GM12878 (cell line): ENCODE data around the gene CDC42SE2. TPM values are rescaled to one million over a fixed set of nuclear protein-coding genes. Genes with fewer than 3 reads are reported as not detected.

Source experiments
- ATAC-seq: fragments of 200-7000 bp; cut with Tn5 transposase; 3 replicates; pipeline ENCODE4 v1.9.1; 2020; ENCODE audit warnings: mild to moderate bottlenecking, moderate library complexity
- BruUV-seq: library from RNA; stranded (reverse); fragments of 400-500 nt; replicated peaks from 2 replicates; lab custom pipeline; 2021; lab: Mats Ljungman, UMichigan
- CTCF ChIA-PET: fragments of 300-600 bp; sonication (Branson Sonifier 250); formaldehyde crosslinking; extraction: SDS; loops from one replicate; lab custom pipeline; 2021; ENCODE audit warnings: inconsistent platforms; lab: Yijun Ruan, JAX
- POLR2A ChIA-PET: fragments of 350-600 bp; formaldehyde crosslinking; extraction: SDS; loops from one replicate; lab custom pipeline; 2021; ENCODE audit warnings: inconsistent platforms; lab: Charles Lee
- RAD21 ChIA-PET: fragments of 300-600 bp; sonication (Branson Sonifier 250); formaldehyde crosslinking; loops from one replicate; lab custom pipeline; 2023; ENCODE audit warnings: antibody characterized with exemption; ENCODE audit not compliant: unreplicated experiment; lab: Charles Lee
- SMC1A ChIA-PET: fragments of 300-600 bp; sonication (Branson Sonifier 250); formaldehyde crosslinking; loops from one replicate; lab custom pipeline; 2023; ENCODE audit not compliant: unreplicated experiment, uncharacterized antibody; lab: Charles Lee
- DNase-seq: peaks from one replicate; pipeline ENCODE4 v3.0.0-alpha.2; 2011; ENCODE audit warnings: low read depth, low spot score
- FAIRE-seq: peaks from 3 replicates; lab custom pipeline; 2011; peaks lifted over from hg19 to GRCh38; lab: Jason Lieb, UNC
- H2AFZ ChIP-seq: 2 replicates; pipeline ENCODE4 v1.6.0; 2011; ENCODE audit warnings: low read depth, low read length, control low read depth; ENCODE audit not compliant: control insufficient read depth
- H3K27ac ChIP-seq: 2 replicates; pipeline ENCODE4 v1.5.1; 2011; ENCODE audit warnings: control low read depth; ENCODE audit not compliant: control insufficient read depth, insufficient read depth
- H3K27me3 ChIP-seq, 2 experiments: replicated peaks in 1 of 2; 2 replicates each; pipeline versions ENCODE4 v1.6.0 to v1.6.1; 2011; ENCODE audit warnings: low read length in 1 of 2; ENCODE audit not compliant: control insufficient read depth in 2 of 2, insufficient read depth in 2 of 2
- H3K36me3 ChIP-seq, 2 experiments: 2 replicates each; pipeline ENCODE4 v1.5.1; 2011; ENCODE audit warnings: low read length in 1 of 2; ENCODE audit not compliant: control insufficient read depth in 2 of 2, insufficient read depth in 2 of 2
- H3K4me1 ChIP-seq: 2 replicates; pipeline ENCODE4 v1.6.1; 2011; ENCODE audit warnings: mild to moderate bottlenecking, low read length, moderate library complexity, mixed read lengths; ENCODE audit not compliant: control insufficient read depth, insufficient read depth
- H3K4me2 ChIP-seq: 2 replicates; pipeline ENCODE4 v1.6.0; 2011; ENCODE audit warnings: control low read depth; ENCODE audit not compliant: control insufficient read depth, insufficient read depth
- H3K4me3 ChIP-seq: fragments of 200-600 bp; sonication (generic); 2 replicates; pipeline ENCODE4 v1.5.1; 2016
- H3K79me2 ChIP-seq: 2 replicates; pipeline ENCODE4 v1.6.0; 2011; ENCODE audit warnings: low read length; ENCODE audit not compliant: control insufficient read depth, insufficient read depth
- H3K9ac ChIP-seq: 2 replicates; pipeline ENCODE4 v1.8.0; 2011; ENCODE audit warnings: low read length, control low read depth, mixed read lengths; ENCODE audit not compliant: control insufficient read depth, insufficient read depth
- H3K9me3 ChIP-seq: replicated peaks from 3 replicates; pipeline ENCODE4 v1.5.1; 2011; ENCODE audit warnings: mild to moderate bottlenecking, low read length; ENCODE audit not compliant: control insufficient read depth, insufficient read depth
- H4K20me1 ChIP-seq: 2 replicates; pipeline ENCODE4 v1.6.0; 2011; ENCODE audit not compliant: control insufficient read depth, insufficient read depth
- EP300 ChIP-seq, 2 experiments: fragments of 150-350 bp in 1 of 2; IDR thresholded peaks; 2 replicates each; pipeline ENCODE4 v1.6.1; 2011 to 2012; ENCODE audit warnings: low read depth in 2 of 2, low read length in 2 of 2, borderline replicate concordance in 1 of 2, improper control_type of control experiment in 1 of 2, inconsistent platforms in 1 of 2; ENCODE audit not compliant: control insufficient read depth in 1 of 2
- IKZF1 ChIP-seq: fragments of 450-650 bp; conservative IDR thresholded peaks from 2 replicates; pipeline ENCODE4 v1.6.1; 2017; ENCODE audit warnings: antibody characterized with exemption, mild to moderate bottlenecking
- NKRF ChIP-seq: fragments of 450-650 bp; conservative IDR thresholded peaks from 2 replicates; pipeline ENCODE4 v1.6.1; 2017; ENCODE audit warnings: mild to moderate bottlenecking, moderate library complexity
- NR2F1 ChIP-seq: fragments of 450-650 bp; conservative IDR thresholded peaks from 2 replicates; pipeline ENCODE4 v1.6.1; 2017; ENCODE audit warnings: mild to moderate bottlenecking
- POLR2AphosphoS5 ChIP-seq: IDR thresholded peaks from 2 replicates; pipeline ENCODE4 v1.6.1; 2011; ENCODE audit warnings: mild to moderate bottlenecking, low read length, inconsistent platforms
- POU2F2 ChIP-seq: IDR thresholded peaks from 3 replicates; pipeline ENCODE4 v1.6.1; 2011; ENCODE audit warnings: low read depth, mild to moderate bottlenecking, low read length, borderline replicate concordance
- RUNX3 ChIP-seq: IDR thresholded peaks from 2 replicates; pipeline ENCODE4 v1.6.1; 2012; ENCODE audit warnings: low read length, inconsistent platforms
- SKIL ChIP-seq: fragments of 450-650 bp; IDR thresholded peaks from 2 replicates; pipeline ENCODE4 v1.6.1; 2017; ENCODE audit warnings: mild to moderate bottlenecking, low read depth, inconsistent platforms; ENCODE audit not compliant: poor library complexity, severe bottlenecking
- SMC3 ChIP-seq: IDR thresholded peaks from 2 replicates; pipeline ENCODE4 v1.6.1; 2011; ENCODE audit warnings: low read length, improper control_type of control experiment, borderline replicate concordance
- TAF1 ChIP-seq: IDR thresholded peaks from 2 replicates; pipeline ENCODE4 v1.6.1; 2011; ENCODE audit warnings: mild to moderate bottlenecking, low read depth, low read length, borderline replicate concordance
- TCF7 ChIP-seq: IDR thresholded peaks from 2 replicates; pipeline ENCODE4 v1.6.1; 2014; ENCODE audit warnings: antibody characterized with exemption, borderline replicate concordance
- ZNF217 ChIP-seq: fragments of 450-650 bp; IDR thresholded peaks from 2 replicates; pipeline ENCODE4 v1.6.1; 2017; ENCODE audit warnings: antibody characterized with exemption, mild to moderate bottlenecking
- ZNF24 ChIP-seq: fragments of 450-650 bp; IDR thresholded peaks from 2 replicates; pipeline ENCODE4 v1.6.1; 2017; ENCODE audit warnings: antibody characterized with exemption, mild to moderate bottlenecking
- ZNF274 ChIP-seq: IDR thresholded peaks from one replicate; pipeline ENCODE4 v1.8.0; 2011; ENCODE audit not compliant: insufficient read length, insufficient read depth
- ZZZ3 ChIP-seq: IDR thresholded peaks from 2 replicates; pipeline ENCODE4 v1.6.1; 2011; ENCODE audit warnings: low read depth; ENCODE audit not compliant: control insufficient read depth, insufficient read length
- WGBS: methylation state at CpG from one replicate; pipeline ENCODE4 v1.1.6; 2016; ENCODE audit warnings: low lambda C conversion rate; ENCODE audit not compliant: insufficient replicate concordance, insufficient coverage; ENCODE audit errors: missing lambda C conversion rate; 5-methylcytosine and 5-hydroxymethylcytosine counted together
- in situ Hi-C: fragments of 300-500 bp; cut with MboI; formaldehyde crosslinking; loops from 9 replicates; pipeline ENCODE4 v1.14.3; 2018; ENCODE audit warnings: mixed read lengths
- intact Hi-C: fragments of 100-400 bp; cut with micrococcal nuclease; formaldehyde crosslinking; loops from one replicate; pipeline ENCODE4 v1.14.2; 2022; ENCODE audit not compliant: unreplicated experiment
- polyA plus RNA-seq, 11 experiments: library from polyadenylated mRNA; depleted of rRNA in 4 of 11; unstranded in 6 of 11; stranded (reverse) in 5 of 11; fragments of >200 nt; fragmentation: Nextera tagmentation in 4 of 11; fragmentation: Illumina TruSeq in 1 of 11; extraction: Ambion mirVana in 4 of 11; extraction: Trizol in 1 of 11; gene quantifications; 1 replicate in 1 of 11; 2 replicates in 10 of 11; pipeline versions ENCODE4 v1.2.1 to v1.2.3, GENCODE V29; 2011 to 2016; ENCODE audit warnings: inconsistent platforms in 2 of 11, missing spikeins in 2 of 11, low read depth in 1 of 11
- total RNA-seq, 4 experiments: library from RNA; depleted of rRNA in 3 of 4; stranded (reverse); fragments of >200 nt in 3 of 4; fragmentation: Illumina TruSeq in 1 of 4; extraction: Trizol in 1 of 4; gene quantifications; 2 replicates each; pipeline versions ENCODE4 v1.2.1 to v1.2.3, GENCODE V29; 2013 to 2021
- TF ChIP-seq, protein P1 (sequence below): IDR thresholded peaks from 2 replicates; pipeline ENCODE4 v1.6.1; 2011; ENCODE audit warnings: mild to moderate bottlenecking, low read depth, low read length, moderate library complexity; ENCODE audit not compliant: insufficient replicate concordance

Gene CDC42SE2
- total and polyA plus RNA-seq, 10 of the 15 experiments (the other 5 are each of a cell fraction or from before 2014, with no cell fraction given): 57.0 to 148 (median 80.3) TPM

DNA sequence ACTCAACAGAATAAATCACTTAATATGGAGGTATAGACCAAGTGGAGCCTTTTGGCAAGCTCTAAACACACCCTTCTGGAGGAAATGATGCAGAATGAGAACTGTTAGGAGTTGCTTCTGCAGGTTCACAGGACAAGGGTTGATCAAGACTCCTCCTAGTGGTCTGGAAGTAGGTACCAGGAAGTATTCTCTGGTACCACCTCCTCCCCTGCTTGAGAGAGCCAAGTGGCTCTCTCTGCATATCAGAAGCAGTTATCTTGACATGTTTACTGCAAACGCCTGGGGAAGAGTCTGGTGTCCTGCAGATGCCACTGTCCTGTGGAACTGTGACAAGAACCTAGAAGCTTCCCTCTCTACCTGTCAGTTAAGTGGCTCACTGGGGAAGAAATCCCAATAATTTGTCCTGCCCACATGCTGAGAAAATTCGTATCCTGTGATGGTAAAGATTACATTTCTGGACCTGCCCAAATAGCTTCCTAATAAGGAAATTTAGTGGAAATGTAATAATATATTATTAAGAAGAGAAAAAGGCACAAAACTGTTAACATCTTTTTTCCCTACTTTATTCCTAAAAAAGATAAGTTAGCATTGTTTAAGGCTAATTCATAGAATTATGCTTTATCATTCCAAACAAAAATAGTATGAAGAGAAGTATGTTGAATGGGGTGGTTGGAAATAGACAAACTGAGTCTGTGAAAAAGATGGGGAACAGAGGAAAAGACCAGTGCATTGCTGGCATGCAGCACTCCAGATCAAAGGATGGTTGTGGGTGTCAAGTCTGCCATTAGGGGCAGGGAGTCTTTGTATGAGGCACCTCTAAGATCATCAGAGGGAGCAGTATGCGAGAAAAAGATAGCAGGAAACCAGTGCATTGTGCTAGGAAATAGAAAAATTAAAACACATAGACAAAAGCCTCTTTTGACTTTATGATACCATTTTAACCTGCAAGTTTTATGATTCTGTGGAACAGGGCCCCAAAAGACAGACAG is 118.8 kb downstream of the CDC42SE2 start:
- peaks cover 78% of the 10 kb centered on the region for H3K79me2 ChIP-seq
- H3K36me3 ChIP-seq: peaks cover 2 to 9% of the 10 kb centered on the region in 2 experiments; a peak in 2 of 4 replicates
- ATAC-seq (peak; percentile 74), FAIRE-seq (no peak), DNase-seq (peak; percentile 71)
- H3K4me1 ChIP-seq: peaks cover 57% of the 10 kb centered on the region
- ChIA-PET CTCF (interaction anchor here (0.7 to 3.4 kb wide), 38 partner anchors 8 to 511 kb away, joined by 3 to 53 read pairs (median 5); partner anchors contain the start of genes CDC42SE2 and HINT1), POLR2A (interaction anchor here (0.6 to 3.2 kb wide), 15 partner anchors 9 to 1010 kb away, joined by 3 to 13 read pairs (median 5); partner anchors contain the start of gene CDC42SE2), RAD21 (interaction anchor here (0.7 to 11.3 kb wide), 35 partner anchors 9 to 511 kb away, joined by 3 to 145 read pairs (median 7); partner anchors contain the start of genes CDC42SE2 and HINT1), SMC1A (interaction anchor here (0.6 to 7.0 kb wide), 45 partner anchors 8 to 625 kb away, joined by 3 to 67 read pairs (median 5); partner anchors contain the start of gene CDC42SE2)
- H3K27ac ChIP-seq: peak overlapping the region; percentile 95
- no peaks in the 10 kb centered on the region for H4K20me1 ChIP-seq
- H3K9me3 ChIP-seq: no peaks in the 10 kb centered on the region
- peak overlapping the region; percentile 61 for H3K4me2 ChIP-seq
- H3K27me3 ChIP-seq: no peaks in the 10 kb centered on the region
- in situ Hi-C loops (loop anchor here (5.0 kb wide), 2 partner anchors 170 to 215 kb away; partner anchors contain the start of gene HINT1), intact Hi-C loops (loop anchor here (2.0 to 5.0 kb wide), 5 partner anchors 34 to 1060 kb away; partner anchors contain the start of gene HINT1)
- H3K4me3 ChIP-seq: no peak overlapping the region
- 0 out of 2 replicates have a peak overlapping the region, but pooled peaks have one; percentile 24 for H3K9ac ChIP-seq
- BruUV-seq: no TSS peak
- no peak overlapping the region for H2AFZ ChIP-seq
- 0% methylated on average over 3 of the region's 3 CpGs for whole genome bisulfite sequencing
- TF ChIP-seq ZNF217: no peak
- 0 out of 2 replicates have a peak, but pooled peaks have one; percentile 14 for TF ChIP-seq TCF7
- TF ChIP-seq POU2F2: peak; percentile 56; the same call in 1 of the 3 replicates
- no peak for TF ChIP-seq ZNF274
- TF ChIP-seq POLR2AphosphoS5: peak; percentile 65
- peak; percentile 43; the same call in 1 of the 2 replicates for TF ChIP-seq ZNF24
- peak; percentile 35; the same call in 1 of the 2 replicates for TF ChIP-seq IKZF1
- 0 out of 2 replicates have a peak, but pooled peaks have one; percentile 25 for TF ChIP-seq TAF1
- TF ChIP-seq NR2F1: no peak
- TF ChIP-seq NKRF: no peak
- no peak for TF ChIP-seq ZZZ3
- TF ChIP-seq EP300 (IDR thresholded peaks at IDR 0.05; ENCODE audit: borderline replicate concordance in 1 of 2, control insufficient read depth in 1 of 2, low read depth in 2 of 2, low read length in 2 of 2): 0 out of 4 replicates have a peak, but pooled peaks of 1 of the 2 experiments have one; percentile 2
- TF ChIP-seq RUNX3: peak; percentile 50
- TF ChIP-seq, protein P1, sequence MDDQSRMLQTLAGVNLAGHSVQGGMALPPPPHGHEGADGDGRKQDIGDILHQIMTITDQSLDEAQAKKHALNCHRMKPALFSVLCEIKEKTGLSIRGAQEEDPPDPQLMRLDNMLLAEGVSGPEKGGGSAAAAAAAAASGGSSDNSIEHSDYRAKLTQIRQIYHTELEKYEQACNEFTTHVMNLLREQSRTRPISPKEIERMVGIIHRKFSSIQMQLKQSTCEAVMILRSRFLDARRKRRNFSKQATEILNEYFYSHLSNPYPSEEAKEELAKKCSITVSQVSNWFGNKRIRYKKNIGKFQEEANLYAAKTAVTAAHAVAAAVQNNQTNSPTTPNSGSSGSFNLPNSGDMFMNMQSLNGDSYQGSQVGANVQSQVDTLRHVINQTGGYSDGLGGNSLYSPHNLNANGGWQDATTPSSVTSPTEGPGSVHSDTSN: no peak
- TF ChIP-seq SMC3: peak; percentile 78
- no peak for TF ChIP-seq SKIL
